Ammon's horn (tissue), 1 donor: ENCODE results near the gene BMP7.
"Not testable (repeated sequence)": the region's sequence is repeated elsewhere in the genome, so short reads cannot be mapped to it uniquely, and the experiment has no call there.

ENCODE experiments used
- DNase-seq: peaks from one replicate; pipeline ENCODE4 v3.0.0-alpha.2; 2016; ENCODE audit warnings: low spot score

The BMP7 gene

GRCh38 chr20:57265336-57265996 lies 975 bp downstream of the BMP7 start:
- DNase-seq, result no peak

- not testable (repeated sequence) for DNase-seq
Measured at GRCh38 chr20:57264908-57265335, 1.5 kb downstream of the BMP7 start.

GRCh38 chr20:57263801-57264792 lies 2.3 kb downstream of the BMP7 start:
- DNase-seq, result no peak

GRCh38 chr20:57262784-57263609 lies 3.4 kb downstream of the BMP7 start:
- DNase-seq, result no peak

DNA sequence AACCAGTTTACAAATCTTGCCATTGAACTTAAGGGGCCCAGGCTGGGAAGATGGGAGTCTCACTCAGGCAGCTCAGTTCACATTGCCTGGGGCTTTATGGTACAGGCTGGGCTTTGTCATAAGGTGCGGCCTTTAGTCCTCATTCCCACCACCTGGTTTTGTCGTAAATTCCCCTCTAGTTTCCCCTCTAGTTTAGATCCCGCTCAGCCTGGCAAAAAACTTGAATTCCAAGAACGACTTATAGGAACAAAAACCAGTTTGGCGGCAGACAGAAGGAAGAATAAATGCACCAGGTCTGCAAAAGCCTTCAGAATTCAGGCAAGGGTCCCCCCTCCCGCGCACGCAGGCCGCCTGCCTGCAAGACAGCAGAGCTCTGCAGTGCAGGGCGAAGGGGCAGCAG lies 4.1 kb downstream of the BMP7 start:
- no peak for DNase-seq

DNA sequence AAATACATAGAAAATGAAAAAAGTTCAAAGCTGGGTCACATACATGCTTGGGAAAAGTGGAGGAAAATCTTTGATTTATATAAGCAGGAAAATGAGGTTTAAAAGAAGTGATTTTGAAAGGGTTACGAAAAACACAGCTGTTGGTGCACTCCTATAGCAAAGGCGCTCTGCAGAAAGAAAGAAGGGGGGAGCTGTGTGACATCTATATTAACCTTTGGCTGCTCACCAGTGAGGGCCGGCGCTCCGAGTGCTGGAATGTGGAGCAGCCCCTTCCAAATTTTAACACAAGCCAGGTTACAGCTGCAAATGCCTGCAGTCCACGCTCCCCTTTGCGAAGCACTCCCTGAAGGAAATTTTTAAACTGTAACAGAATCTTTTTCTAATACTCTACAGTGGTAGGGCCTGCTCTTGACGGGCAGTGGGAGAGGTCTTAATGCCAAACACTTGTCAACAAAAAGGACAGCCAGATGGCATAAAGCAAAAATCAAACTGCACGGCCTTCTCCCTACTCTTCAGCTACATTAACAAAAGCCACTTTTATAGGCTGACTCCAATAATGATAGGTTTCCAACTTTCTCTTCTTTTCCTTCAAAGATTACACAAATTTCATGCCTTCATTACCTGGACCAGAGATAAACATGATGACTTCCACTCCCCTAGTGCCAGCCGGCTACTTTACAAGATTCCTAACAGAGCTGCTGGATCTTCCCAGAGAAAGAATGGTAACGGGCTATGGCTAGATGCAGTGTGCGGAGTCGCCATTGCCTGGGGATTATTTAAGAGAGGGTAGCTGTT lies 4.8 kb downstream of the BMP7 start:
- no peak for DNase-seq

GRCh38 chr20:57260934-57261333 lies 5.5 kb downstream of the BMP7 start:
- no peak for DNase-seq

DNA sequence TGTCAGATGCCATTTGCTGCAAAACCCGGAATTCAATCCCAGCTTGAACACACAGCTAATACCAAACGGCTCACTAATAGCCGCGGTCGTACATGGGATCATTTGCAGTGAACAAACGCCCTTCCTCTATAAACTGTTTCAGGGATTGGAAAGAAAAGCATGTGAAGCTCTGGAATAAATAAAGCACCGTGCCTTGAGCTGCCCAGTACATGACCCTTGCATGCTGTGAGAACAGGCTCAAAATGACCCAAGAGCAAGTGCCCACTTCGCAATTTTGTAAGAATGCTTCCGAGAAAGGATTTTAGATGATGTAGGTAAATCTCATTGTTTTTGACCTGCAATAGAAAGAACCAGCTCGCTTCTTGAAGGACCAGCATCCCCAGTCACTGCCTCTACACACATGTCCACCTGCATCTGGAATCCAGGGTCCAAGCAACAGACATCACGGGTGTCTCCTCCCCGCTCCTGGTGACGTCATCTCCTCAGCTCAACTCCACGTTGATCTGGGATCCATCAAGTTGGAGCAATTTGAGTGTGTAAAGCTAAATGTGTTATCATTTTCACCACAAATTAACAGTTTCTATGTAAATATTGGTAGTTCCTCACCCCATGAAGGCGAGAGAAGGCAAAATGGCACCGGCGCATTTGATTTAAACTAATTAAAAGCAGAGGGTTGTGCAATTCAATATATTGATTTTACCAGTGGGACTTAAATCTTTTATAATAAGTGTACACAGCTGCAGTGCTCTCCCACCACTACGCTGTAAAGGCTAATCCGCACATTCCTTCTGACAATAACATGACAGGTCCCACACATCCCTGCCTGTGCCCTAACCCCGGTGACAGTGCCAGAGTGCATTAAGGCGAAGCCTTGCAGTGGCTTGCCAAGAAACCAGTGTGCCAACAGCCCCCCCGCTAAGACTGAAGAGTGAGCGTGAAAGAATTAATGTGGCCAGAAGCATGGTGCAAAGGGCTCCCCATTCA lies 6.2 kb downstream of the BMP7 start:
- DNase-seq, result no peak

GRCh38 chr20:57259121-57259937 lies 7.1 kb downstream of the BMP7 start:
- DNase-seq, result no peak

GRCh38 chr20:57257701-57258453 lies 8.6 kb downstream of the BMP7 start:
- DNase-seq, result peak; percentile 66

DNA sequence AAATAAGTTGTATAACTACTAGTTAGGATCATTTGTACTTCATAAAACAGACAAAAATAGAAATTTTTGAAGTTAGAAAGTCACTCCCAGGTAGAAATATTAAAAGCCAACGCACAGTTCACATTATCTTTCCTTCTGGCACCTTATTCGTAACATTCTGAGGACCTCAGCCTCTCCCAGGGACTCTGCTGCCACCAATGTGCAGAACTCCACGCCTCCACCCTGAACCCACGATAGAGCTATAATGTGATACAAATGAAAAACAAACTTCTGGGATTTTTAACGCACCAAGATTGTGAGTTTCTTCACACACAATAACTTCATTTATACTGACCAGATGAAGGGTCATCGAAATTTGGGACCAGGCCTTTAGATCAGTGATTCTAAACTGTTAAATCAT lies 9.5 kb downstream of the BMP7 start:
- DNase-seq, result no peak

DNA sequence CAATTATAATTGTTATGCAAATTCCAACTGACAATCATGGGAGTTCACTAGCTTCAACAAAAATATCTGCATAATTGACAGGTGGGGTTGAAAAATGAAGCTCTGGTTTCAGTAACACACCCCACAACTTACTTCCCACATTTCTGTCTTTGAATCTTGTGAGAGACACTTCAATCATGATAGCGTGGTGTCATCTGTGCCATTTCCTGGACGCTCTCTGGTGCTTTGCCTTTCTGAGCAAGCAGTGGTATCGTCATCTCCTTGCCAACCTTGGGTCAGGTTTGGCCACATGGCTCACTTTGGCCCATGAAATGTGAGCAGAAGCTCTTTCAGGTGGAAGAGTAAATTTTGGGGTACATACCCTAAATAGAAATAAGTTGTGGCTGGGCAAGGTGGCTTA lies 10.2 kb downstream of the BMP7 start:
- DNase-seq, result no peak

DNA sequence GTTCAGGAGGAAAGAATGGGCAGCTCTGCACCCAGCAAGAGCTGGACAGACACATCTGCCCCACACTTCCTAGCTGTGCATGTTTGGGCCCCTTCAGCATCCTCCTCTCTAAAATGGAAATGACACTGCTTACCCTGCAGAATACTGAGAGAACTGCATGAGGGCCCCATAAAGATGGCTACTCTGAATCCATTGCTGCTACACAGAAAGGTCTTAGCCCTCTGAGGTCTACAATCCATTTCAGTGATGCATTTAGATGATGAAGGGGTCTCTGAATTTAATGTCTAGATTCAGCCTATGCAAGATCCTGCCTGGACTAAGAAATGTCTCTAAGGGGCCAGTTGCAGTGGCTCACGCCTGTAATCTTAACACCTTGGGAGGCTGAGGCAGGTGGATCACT lies 11.3 kb downstream of the BMP7 start:
- DNase-seq, result no peak

DNA sequence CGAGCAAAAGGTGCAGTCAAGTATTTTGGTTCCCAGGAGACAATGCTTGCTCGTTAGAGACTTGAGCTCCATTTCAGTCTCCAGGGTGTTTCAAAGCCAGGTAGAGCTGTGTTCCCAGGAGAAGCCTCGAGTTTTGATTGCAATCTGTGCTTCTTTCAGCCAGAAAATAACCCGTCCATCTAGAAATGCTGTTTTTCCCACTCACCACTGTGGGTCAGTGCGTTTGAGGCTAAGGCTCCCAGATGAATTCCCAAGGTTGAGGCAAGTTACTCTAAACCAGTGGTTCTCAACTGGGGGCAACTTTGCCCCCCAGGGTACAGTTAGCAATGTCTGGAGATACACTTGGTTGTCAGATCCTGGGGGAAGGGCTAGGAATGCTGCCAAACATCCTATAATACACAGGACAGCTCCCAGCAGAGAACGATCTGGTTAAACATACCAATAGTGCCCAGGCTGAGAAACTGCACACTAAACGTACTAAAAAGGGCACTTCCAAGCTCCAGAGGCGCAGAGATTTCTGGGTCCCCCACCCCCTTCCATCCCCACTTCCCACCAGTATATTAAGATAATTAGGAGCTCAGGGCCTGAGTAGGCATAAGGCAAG lies 13.8 kb downstream of the BMP7 start:
- DNase-seq, result no peak

GRCh38 chr20:57251949-57252348 lies 14.5 kb downstream of the BMP7 start:
- DNase-seq, result no peak

- no peak for DNase-seq
Measured at GRCh38 chr20:57251344-57251743, 15.1 kb downstream of the BMP7 start.

- no peak for DNase-seq
Measured at GRCh38 chr20:57250607-57251343, 15.7 kb downstream of the BMP7 start.
